HG03521 (cell line): ENCODE data around the gene BAIAP2L1.
"Not testable (repeated sequence)": the region's sequence is repeated elsewhere in the genome, so short reads cannot be mapped to it uniquely, and the experiment has no call there.

ENCODE experiments used
- ATAC-seq: cut with Tn5 transposase; IDR thresholded peaks from one replicate; pipeline ENCODE4 v1.9.1; 2021; ENCODE audit warnings: mild to moderate bottlenecking, moderate library complexity; ENCODE audit not compliant: unreplicated experiment

The BAIAP2L1 gene

GRCh38 chr7:98399462-98399861 lies 1.4 kb downstream of the BAIAP2L1 start:
- ATAC-seq, result no peak

- ATAC-seq, result no peak
Measured at GRCh38 chr7:98398567-98399372, 2.1 kb downstream of the BAIAP2L1 start.

- ATAC-seq, result no peak
Measured at GRCh38 chr7:98396768-98397167, 4.1 kb downstream of the BAIAP2L1 start.

- no peak for ATAC-seq
Measured at GRCh38 chr7:98395951-98396350, 4.9 kb downstream of the BAIAP2L1 start.

- no peak for ATAC-seq
Measured at GRCh38 chr7:98395481-98395880, 5.4 kb downstream of the BAIAP2L1 start.

GRCh38 chr7:98394377-98394836 lies 6.5 kb downstream of the BAIAP2L1 start:
- ATAC-seq, result no peak

- no peak for ATAC-seq
Measured at GRCh38 chr7:98387544-98388226, 13.2 kb downstream of the BAIAP2L1 start.

- no peak for ATAC-seq
Measured at GRCh38 chr7:98387131-98387530, 13.8 kb downstream of the BAIAP2L1 start.

GRCh38 chr7:98385532-98385931 lies 15.4 kb downstream of the BAIAP2L1 start:
- ATAC-seq, result not testable (repeated sequence)

- ATAC-seq, result no peak
Measured at GRCh38 chr7:98378210-98378819, 22.6 kb downstream of the BAIAP2L1 start.

- ATAC-seq, result no peak
Measured at GRCh38 chr7:98376711-98377110, 24.2 kb downstream of the BAIAP2L1 start.

- ATAC-seq, result no peak
Measured at GRCh38 chr7:98375664-98376063, 25.2 kb downstream of the BAIAP2L1 start.

GRCh38 chr7:98374285-98374680 lies 26.6 kb downstream of the BAIAP2L1 start:
- no peak for ATAC-seq

- ATAC-seq, result no peak
Measured at GRCh38 chr7:98372993-98373392, 27.9 kb downstream of the BAIAP2L1 start.

GRCh38 chr7:98369726-98370125 lies 31.2 kb downstream of the BAIAP2L1 start:
- ATAC-seq, result no peak

GRCh38 chr7:98368716-98369115 lies 32.2 kb downstream of the BAIAP2L1 start:
- ATAC-seq, result no peak

- ATAC-seq, result no peak
Measured at GRCh38 chr7:98366562-98366938, 34.3 kb downstream of the BAIAP2L1 start.

- ATAC-seq, result no peak
Measured at GRCh38 chr7:98365863-98366561, 34.9 kb downstream of the BAIAP2L1 start.

GRCh38 chr7:98364220-98364619 lies 36.7 kb downstream of the BAIAP2L1 start:
- ATAC-seq, result no peak

GRCh38 chr7:98362517-98362916 lies 38.4 kb downstream of the BAIAP2L1 start:
- ATAC-seq, result no peak
